Progenitor cell of endocrine pancreas (in vitro differentiated cells): ENCODE measurements around the gene HBD. TPM values are rescaled to one million over a fixed set of nuclear protein-coding genes. Genes with fewer than 3 reads are reported as not detected.

Source experiments
- DNase-seq: peaks from one replicate; pipeline ENCODE4 v3.0.0; 2021; ENCODE audit warnings: low spot score; ENCODE audit not compliant: unreplicated experiment
- H3K27ac Mint-ChIP-seq: 2 replicates; pipeline ENCODE4 v1.8.0; 2021; ENCODE audit warnings: mild to moderate bottlenecking, moderate library complexity, mixed read lengths
- H3K27me3 Mint-ChIP-seq: 2 replicates; pipeline ENCODE4 v1.8.0; 2021; ENCODE audit warnings: mixed read lengths
- H3K36me3 Mint-ChIP-seq: 2 replicates; pipeline ENCODE4 v1.8.0; 2022; ENCODE audit warnings: mixed read lengths; ENCODE audit not compliant: insufficient read depth
- H3K4me1 Mint-ChIP-seq: 2 replicates; pipeline ENCODE4 v1.8.0; 2021; ENCODE audit warnings: low read depth, mixed read lengths
- H3K4me3 Mint-ChIP-seq: 2 replicates; pipeline ENCODE4 v1.8.0; 2021; ENCODE audit warnings: low read depth, mild to moderate bottlenecking, moderate library complexity, mixed read lengths
- H3K9me3 Mint-ChIP-seq: 2 replicates; pipeline ENCODE4 v1.8.0; 2021; ENCODE audit warnings: low read depth, mixed read lengths
- total RNA-seq: library from RNA; stranded (reverse); gene quantifications from 2 replicates; pipeline ENCODE4 v1.2.1, GENCODE V29; 2021
- TF ChIP-seq, protein P1 (sequence below): fragments of 200-600 bp; sonication (generic); IDR thresholded peaks from one replicate; pipeline ENCODE4 v1.5.0; 2021; ENCODE audit warnings: antibody characterized with exemption, mild to moderate bottlenecking; ENCODE audit not compliant: unreplicated experiment

HBD gene
- total RNA-seq, 1 donor from 2014 or later: not detected

- Mint-ChIP-seq H3K9me3 (no peaks in the 10 kb centered on the region), H3K4me3 (no peak overlapping the region), H3K36me3 (no peaks in the 10 kb centered on the region), H3K4me1 (peaks cover 4% of the 10 kb centered on the region), H3K27me3 (no peaks in the 10 kb centered on the region), H3K27ac (no peak overlapping the region)
- TF ChIP-seq, protein P1, sequence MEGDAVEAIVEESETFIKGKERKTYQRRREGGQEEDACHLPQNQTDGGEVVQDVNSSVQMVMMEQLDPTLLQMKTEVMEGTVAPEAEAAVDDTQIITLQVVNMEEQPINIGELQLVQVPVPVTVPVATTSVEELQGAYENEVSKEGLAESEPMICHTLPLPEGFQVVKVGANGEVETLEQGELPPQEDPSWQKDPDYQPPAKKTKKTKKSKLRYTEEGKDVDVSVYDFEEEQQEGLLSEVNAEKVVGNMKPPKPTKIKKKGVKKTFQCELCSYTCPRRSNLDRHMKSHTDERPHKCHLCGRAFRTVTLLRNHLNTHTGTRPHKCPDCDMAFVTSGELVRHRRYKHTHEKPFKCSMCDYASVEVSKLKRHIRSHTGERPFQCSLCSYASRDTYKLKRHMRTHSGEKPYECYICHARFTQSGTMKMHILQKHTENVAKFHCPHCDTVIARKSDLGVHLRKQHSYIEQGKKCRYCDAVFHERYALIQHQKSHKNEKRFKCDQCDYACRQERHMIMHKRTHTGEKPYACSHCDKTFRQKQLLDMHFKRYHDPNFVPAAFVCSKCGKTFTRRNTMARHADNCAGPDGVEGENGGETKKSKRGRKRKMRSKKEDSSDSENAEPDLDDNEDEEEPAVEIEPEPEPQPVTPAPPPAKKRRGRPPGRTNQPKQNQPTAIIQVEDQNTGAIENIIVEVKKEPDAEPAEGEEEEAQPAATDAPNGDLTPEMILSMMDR: no peak
- no peak for DNase-seq
Measured at GRCh38 chr11:5280582-5281102, 46.4 kb upstream of the HBD start.

- Mint-ChIP-seq H3K36me3 (no peaks in the 10 kb centered on the region), H3K27me3 (no peaks in the 10 kb centered on the region), H3K4me3 (no peak overlapping the region), H3K27ac (no peak overlapping the region), H3K4me1 (peaks cover 5% of the 10 kb centered on the region), H3K9me3 (no peaks in the 10 kb centered on the region)
- no peak for DNase-seq
- TF ChIP-seq, protein P1: no peak
Measured at GRCh38 chr11:5279471-5280090, 45.3 kb upstream of the HBD start.

GRCh38 chr11:5277807-5278382 is 43.6 kb upstream of the HBD start:
- Mint-ChIP-seq H3K36me3 (no peaks in the 10 kb centered on the region), H3K4me3 (no peak overlapping the region), H3K27me3 (no peaks in the 10 kb centered on the region), H3K27ac (no peak overlapping the region), H3K9me3 (no peaks in the 10 kb centered on the region), H3K4me1 (peaks cover 8% of the 10 kb centered on the region)
- no peak for DNase-seq
- TF ChIP-seq, protein P1: no peak

DNA sequence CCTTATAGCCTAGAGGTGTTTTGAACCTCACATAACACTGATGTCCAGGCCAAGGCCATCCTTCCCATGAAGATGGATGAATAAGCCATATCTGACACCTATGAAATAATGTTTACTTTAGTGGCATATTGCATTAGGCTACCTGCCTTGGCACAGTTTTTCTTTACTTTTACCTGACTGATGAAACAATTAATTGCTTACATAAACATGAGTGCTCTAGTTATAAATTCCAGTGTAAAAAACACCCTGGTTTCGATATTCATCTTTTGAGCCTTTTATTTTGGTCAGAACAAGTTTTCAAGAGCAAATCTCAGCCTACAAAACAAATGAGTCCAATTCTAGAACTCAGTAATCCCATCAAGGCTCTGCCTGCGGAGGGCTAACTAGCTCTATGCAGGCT is 42.4 kb upstream of the HBD start:
- H3K27ac Mint-ChIP-seq: no peak overlapping the region
- no peaks in the 10 kb centered on the region for H3K27me3 Mint-ChIP-seq
- no peak overlapping the region for H3K4me3 Mint-ChIP-seq
- no peaks in the 10 kb centered on the region for H3K9me3 Mint-ChIP-seq
- no peak for DNase-seq
- H3K36me3 Mint-ChIP-seq: no peaks in the 10 kb centered on the region
- H3K4me1 Mint-ChIP-seq: peaks cover 8% of the 10 kb centered on the region
- TF ChIP-seq, protein P1: no peak

- no peak for DNase-seq
- H3K9me3 Mint-ChIP-seq: no peaks in the 10 kb centered on the region
Measured at GRCh38 chr11:5275369-5276110, 41.3 kb upstream of the HBD start.

More at GRCh38 chr11:5275369-5276110, 41.3 kb upstream of the HBD start:
- TF ChIP-seq, protein P1: no peak
- Mint-ChIP-seq H3K27ac (no peak overlapping the region), H3K36me3 (no peaks in the 10 kb centered on the region), H3K4me3 (no peak overlapping the region), H3K4me1 (peaks cover 7% of the 10 kb centered on the region), H3K27me3 (no peaks in the 10 kb centered on the region)
